Central memory CD4-positive, alpha-beta T cell (primary cell): Measurements from ENCODE around the gene TCF4.

Experiments
- DNase-seq: peaks from one replicate; pipeline ENCODE4 v3.0.0; 2022

The TCF4 gene

DNA sequence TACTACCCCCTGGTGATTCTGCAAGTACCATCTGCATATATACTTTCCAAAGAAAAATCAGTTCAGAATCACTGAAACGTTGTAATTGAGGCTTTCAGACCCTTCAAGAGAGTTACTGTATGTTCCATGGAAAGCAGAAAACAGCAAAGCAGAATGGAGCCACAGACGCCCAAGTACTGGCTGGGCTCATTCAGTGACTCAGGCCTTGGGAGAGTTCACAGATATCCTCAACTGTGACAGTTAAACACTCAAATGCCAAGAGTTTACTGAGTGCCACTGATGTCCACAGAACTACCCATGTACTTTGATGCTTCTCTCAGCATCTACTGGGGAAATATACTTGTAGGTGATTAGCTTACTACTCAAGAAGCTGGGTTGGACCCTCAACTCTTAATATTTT, 303.4 kb downstream of the TCF4 start:
- DNase-seq: no peak

DNA sequence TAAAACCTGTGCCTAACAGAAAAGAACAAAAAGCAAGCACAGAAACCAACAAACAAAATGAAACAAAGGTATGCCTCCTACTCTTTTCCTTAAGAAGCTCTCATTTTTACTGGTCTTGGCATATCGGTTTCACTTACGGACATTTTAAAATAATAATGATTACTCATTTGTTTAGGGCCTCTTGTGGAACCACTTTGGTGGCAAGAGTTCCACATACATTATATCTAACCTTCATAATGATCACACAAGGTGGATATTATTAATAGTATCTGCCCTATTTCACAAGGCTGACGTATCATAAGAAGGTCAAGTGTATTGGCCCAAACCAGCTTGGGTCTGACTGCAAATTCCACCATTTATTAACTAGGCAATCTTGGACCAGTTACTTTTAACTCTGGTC, 304.7 kb downstream of the TCF4 start:
- DNase-seq: no peak

- DNase-seq: no peak
Observed at GRCh38 chr18:55280503-55280902, 307.5 kb downstream of the TCF4 start.

DNA sequence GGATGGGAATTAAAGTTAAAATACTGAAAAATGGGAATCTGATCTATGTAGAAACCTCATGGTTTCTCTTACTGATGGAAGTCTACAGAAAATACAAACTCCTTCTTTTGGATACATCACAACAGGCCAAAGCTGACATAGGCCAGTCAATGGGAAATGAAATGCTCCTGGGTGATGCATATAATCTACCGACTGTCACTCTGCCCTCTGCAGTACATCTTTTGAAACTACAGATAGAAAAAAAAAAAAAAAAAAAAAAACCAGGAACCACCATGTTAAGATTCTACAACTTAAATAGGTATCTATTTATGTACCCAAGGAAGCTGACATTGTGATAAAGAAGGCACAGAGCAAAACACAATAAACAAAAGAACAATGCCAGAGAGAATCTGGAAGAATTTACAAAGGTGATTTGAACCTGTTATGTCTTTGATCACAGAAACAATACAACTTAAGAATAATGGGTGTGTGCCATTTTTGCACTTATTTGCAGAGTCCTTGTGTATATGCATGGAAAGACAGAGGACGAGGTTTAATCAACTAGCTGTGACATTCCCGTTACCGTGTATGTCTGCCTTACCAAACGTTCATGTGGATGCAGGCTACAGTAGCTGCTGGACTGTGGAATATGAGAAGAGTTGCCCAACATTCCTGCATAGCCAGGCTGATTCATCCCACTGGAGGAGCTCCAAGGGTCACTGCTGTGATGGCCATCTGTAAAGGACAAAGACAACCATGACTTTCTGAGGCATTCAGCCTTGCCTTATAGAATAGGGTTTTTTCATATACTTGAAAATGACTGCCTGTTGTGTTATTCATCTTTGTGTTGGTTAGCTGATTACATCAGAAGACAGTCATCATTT, 312.7 kb downstream of the TCF4 start:
- no peak for DNase-seq

DNA sequence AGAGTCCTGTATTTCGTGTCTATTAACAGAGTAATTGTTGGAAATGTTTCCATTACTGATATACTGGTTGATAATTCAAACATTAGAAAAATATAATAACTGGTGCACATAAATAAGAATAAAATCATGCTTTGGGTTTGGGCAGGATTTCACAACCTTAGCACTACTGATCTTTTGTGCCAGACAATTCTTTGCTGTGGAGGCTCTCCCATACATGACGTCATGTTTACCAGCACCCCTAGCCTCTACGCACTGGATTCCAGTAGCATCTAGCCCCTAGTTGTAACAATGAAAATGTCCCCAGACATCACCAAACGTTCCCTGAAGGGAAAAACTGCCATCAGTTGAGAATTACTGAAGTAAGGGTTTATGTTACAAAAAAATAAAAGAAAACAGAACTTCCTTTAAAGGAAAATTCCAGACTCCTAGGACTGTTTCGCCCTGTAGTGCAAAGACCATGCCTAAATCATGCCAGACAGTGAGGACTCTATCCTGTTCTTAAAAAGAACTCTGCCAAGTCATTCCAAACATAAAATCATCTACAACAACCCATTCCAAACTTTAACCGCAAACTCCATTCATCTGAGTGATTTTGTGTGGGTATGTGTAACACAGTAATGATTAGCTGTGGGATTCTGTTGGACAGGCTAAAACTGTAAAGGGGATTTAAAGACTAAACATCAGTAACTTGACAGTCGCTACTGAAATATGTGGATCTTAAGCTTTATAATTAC, 315.3 kb downstream of the TCF4 start:
- no peak for DNase-seq

- no peak for DNase-seq
Observed at GRCh38 chr18:55269622-55270021, 318.4 kb downstream of the TCF4 start.

DNA sequence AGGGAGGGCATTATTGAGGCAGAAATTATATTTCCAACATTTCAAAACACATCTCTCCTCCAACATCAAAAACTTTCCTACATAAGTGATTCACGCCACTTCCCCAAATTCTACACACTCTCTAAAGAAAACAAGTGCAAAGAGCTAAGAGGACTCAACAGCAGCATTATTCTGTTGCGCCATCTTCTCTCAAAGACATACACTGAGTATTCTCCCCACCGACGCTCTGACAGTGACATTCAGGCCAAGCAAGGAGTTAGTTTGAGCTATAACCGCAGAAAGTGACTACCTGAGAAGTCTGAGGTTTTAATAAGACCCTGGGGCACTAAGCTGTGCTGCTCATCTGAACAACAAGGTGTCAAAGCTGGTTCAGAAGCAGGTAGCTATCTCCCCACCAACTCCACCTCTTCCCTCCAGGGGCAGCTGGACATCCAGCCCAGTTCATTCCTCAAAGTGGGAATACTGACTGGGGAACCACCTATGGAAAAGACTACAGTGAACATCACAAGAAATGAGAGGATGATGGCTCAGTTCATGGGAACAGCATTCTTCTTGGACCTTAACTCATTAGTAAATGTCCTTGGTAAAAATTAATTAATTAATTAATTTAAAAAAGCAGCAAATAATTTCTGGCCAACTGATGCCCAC, 319.2 kb downstream of the TCF4 start:
- no peak for DNase-seq

- no peak for DNase-seq
Observed at GRCh38 chr18:55268151-55268601, 319.8 kb downstream of the TCF4 start.

DNA sequence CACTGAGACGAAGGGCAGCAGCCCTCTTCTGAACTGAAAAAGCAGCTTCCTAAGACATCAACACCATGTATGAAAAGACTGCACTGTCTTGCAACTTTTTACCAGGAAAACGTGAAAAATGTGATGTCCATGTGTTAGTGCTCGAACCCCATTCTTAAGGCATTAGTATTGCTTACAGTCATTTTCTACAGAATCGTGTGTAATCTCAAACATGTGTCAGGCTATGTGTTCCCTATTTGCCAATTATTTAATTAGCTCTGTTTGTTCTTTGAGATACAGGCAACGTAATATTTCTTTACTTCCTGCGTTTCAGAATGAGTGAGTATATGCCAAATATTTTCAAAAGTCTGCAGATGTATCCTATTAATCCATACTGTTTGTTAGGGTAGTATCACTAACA, 321.0 kb downstream of the TCF4 start:
- no peak for DNase-seq

- no peak for DNase-seq
Observed at GRCh38 chr18:55265984-55266383, 322.0 kb downstream of the TCF4 start.

DNA sequence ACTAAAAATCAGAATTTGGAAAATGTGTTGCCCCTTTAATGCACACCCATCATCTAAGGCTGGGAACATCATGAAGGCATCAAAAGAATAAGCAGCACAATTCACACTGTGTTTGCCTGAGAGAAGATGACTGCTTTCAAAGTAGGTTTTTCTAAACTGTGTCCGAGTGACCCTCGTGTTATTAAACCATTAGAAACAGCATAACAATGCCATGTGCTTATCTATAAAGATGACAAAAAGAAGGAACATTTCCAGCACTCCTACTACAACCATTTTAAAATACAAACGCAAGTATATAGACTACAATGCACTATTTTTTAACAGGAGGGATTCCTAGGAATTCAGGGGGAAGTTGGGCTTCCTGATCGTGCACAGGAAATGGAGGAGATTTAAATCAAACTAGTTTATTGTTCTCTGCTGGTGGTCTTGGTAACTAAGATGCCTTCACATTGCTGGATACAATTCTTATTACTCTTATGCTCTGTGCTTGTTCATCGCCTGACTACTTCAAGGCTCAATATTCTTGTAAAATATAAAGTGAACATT, 322.8 kb downstream of the TCF4 start:
- no peak for DNase-seq

GRCh38 chr18:55264108-55264507, 323.9 kb downstream of the TCF4 start:
- DNase-seq: no peak

GRCh38 chr18:55262021-55262560, 325.9 kb downstream of the TCF4 start:
- DNase-seq: no peak

- DNase-seq: no peak
Observed at GRCh38 chr18:55261253-55261652, 326.7 kb downstream of the TCF4 start.

DNA sequence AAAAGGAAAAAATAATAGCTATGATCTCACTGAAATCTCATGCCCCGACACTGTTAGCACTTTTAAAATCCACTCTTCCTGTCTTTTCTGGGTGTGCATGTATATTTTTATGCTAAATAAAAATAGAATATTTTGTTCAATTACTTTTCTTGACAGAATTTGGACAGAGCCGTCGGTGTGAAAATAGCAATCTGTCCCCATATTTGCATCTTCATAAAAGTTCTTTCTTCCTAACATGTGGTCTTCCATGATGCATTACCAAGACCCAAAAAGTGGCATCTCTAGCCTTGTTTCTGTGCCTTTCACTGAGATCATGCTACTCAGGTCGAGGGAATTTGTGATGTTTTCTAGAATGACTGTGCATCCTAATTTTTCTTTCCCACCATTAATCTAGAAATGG, 329.9 kb downstream of the TCF4 start:
- DNase-seq: no peak

- no peak for DNase-seq
Observed at GRCh38 chr18:55256929-55257289, 331.1 kb downstream of the TCF4 start.

GRCh38 chr18:55256226-55256928, 331.6 kb downstream of the TCF4 start:
- DNase-seq: no peak

DNA sequence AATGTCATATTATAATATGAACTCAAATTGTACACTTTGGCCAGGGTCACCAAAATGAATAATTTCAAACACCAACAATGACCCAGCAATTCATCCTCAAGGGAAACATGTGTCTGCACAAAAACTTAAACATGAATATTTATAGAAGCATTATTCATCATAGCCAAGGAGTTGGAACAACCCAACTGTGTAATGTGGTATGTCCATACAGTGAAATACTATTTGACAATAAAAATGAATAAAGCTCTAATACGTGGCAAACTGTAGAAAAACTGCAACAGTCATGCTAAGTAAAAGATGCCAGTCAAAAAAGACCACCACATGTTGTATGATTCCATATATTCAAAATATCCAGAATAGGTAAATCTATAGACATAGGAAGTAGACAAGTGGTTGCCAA, 334.2 kb downstream of the TCF4 start:
- DNase-seq: no peak

GRCh38 chr18:55252901-55253300, 335.1 kb downstream of the TCF4 start:
- DNase-seq: no peak

DNA sequence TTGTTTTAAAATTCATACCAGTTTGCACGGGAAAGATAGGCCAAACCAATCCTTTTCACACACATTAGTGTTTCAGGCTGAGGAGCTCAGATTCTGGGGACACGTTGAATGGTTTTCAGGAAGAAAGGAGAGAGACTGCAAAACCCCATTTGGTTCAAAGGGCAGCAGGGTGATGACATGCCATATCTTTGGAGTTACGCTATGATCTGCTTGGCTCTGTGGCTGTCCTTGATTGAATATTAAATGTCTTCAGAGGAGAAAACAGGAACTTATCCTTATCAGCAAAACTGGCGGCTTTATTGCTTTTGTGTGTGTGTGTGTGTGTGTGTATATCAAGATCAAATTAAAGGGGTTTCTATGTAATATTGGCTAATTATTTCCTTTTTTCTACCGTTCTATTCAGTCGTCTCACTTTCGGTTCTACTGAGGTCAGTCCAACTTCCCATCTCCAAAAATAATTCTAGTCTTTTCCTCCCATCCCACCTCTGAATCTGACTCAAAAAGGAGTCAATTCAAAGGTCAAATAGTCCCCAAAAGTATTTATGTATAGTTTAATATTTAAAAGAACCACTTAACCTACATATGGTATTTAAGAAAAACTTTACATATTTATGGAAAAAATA, 335.8 kb downstream of the TCF4 start:
- no peak for DNase-seq

GRCh38 chr18:55251254-55251971, 336.6 kb downstream of the TCF4 start:
- DNase-seq: no peak
